ENCODE data around the gene HTRA1.

HTRA1 gene

DNA sequence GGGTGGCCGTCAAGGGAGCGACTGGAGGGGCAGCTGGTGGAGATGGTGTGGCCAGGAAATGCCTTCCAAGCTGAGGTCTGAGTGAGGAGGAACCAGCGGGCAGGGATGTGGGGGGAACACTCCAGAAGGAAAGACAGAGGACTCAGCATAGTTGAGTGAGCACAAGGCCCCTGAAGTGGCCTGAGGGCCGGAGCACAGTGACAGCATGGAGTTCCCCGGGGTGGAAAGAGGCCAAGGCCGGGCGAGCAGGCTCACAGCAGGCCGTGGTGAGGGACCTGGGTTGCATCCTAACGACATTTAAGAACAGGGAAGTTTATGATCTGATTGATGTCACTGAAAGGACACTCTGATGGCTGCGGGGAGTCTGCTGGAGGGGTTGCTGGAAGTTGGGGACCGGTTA, 48.0 kb downstream of the HTRA1 start:
- Histone ChIP-seq H3K27me3 (ENCODE audit: insufficient read depth, low read length) (no peaks in the 10 kb centered on the region), H3K27ac (ENCODE audit: low read depth, low read length, poor library complexity, severe bottlenecking) (no peak overlapping the region), H3K4me3 (ENCODE audit: low read depth, low read length, poor library complexity, severe bottlenecking) (no peak overlapping the region), H3K9ac (ENCODE audit: low read length) (no peak overlapping the region), H3K4me2 (ENCODE audit: low read length) (no peak overlapping the region), H3F3A (ENCODE audit: insufficient read depth, low read length) (no peaks in the 10 kb centered on the region), H3K79me2 (ENCODE audit: insufficient read depth, low read length) (no peaks in the 10 kb centered on the region), H3K9me2 (ENCODE audit: low read depth, low read length) (no peaks in the 10 kb centered on the region), H2AFZ (ENCODE audit: low read length) (no peak overlapping the region), H4K20me1 (ENCODE audit: insufficient read depth, low read length) (no peaks in the 10 kb centered on the region), H3K4me1 (ENCODE audit: insufficient read depth, low read length, severe bottlenecking) (no peaks in the 10 kb centered on the region), H3K9me3 (ENCODE audit: low read length) (no peaks in the 10 kb centered on the region), H3K36me3 (ENCODE audit: insufficient read depth, low read length) (no peaks in the 10 kb centered on the region)
- TF ChIP-seq EZH2 (IDR thresholded peaks at IDR 0.05; ENCODE audit: borderline replicate concordance, low read length): no peak

DNA sequence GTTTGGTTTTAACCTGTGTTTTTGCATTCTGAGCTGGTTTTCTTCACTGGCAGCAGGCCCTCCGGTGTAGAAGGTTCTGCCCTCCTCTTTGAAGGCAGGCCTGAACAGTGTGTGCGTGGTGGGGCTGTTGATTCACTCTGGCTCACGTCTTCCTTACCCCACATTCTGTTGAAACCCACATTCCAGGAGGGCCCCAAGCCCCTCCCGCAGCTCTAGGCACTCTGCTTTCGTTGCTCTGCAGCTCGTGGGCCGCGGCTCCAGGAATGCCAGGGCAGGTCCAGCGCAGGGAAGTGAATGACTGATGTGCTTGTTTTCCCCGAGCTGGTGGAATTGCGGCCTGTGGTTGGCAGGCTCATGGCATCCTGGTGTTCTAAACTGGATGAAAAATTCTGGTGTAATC, 49.0 kb downstream of the HTRA1 start:
- Histone ChIP-seq H3K27me3 (ENCODE audit: insufficient read depth, low read length) (no peaks in the 10 kb centered on the region), H3K79me2 (ENCODE audit: insufficient read depth, low read length) (no peaks in the 10 kb centered on the region), H3K9me3 (ENCODE audit: low read length) (no peaks in the 10 kb centered on the region), H3K27ac (ENCODE audit: low read depth, low read length, poor library complexity, severe bottlenecking) (no peak overlapping the region), H3K4me2 (ENCODE audit: low read length) (no peak overlapping the region), H2AFZ (ENCODE audit: low read length) (no peak overlapping the region), H3K4me3 (ENCODE audit: low read depth, low read length, poor library complexity, severe bottlenecking) (no peak overlapping the region), H4K20me1 (ENCODE audit: insufficient read depth, low read length) (no peaks in the 10 kb centered on the region), H3K9me2 (ENCODE audit: low read depth, low read length) (no peaks in the 10 kb centered on the region), H3K9ac (ENCODE audit: low read length) (no peak overlapping the region), H3F3A (ENCODE audit: insufficient read depth, low read length) (no peaks in the 10 kb centered on the region), H3K4me1 (ENCODE audit: insufficient read depth, low read length, severe bottlenecking) (no peaks in the 10 kb centered on the region), H3K36me3 (ENCODE audit: insufficient read depth, low read length) (no peaks in the 10 kb centered on the region)
- TF ChIP-seq EZH2 (IDR thresholded peaks at IDR 0.05; ENCODE audit: borderline replicate concordance, low read length) (no peak), CTCF (IDR thresholded peaks at IDR 0.05; ENCODE audit: low read length) (no peak)

DNA sequence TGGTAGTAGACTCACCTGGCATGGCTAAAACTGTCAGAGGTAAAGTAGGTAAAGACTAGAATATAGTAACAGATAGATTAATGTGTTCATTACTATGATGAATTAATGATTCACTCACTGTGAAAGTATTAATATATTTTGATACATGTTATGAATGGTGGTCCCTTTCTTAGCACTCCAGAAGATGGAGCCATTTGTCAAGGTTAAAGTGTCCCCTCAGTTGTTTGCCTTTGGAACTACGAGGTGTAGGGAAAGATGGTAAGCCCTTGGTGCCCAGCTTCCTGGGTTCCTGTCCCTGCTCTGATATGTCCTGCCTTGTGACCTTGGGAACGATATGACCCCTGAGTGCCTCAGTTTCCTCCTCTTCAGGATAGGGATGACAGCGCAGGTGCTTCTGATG, 49.4 kb downstream of the HTRA1 start:
- no peaks in the 10 kb centered on the region for H3F3A ChIP-seq (ENCODE audit: insufficient read depth, low read length)
- H3K4me1 ChIP-seq (ENCODE audit: insufficient read depth, low read length, severe bottlenecking): no peaks in the 10 kb centered on the region
- H3K9ac ChIP-seq (ENCODE audit: low read length): no peak overlapping the region
- no peaks in the 10 kb centered on the region for H3K79me2 ChIP-seq (ENCODE audit: insufficient read depth, low read length)
- TF ChIP-seq CTCF (IDR thresholded peaks at IDR 0.05; ENCODE audit: low read length) (no peak), EZH2 (IDR thresholded peaks at IDR 0.05; ENCODE audit: borderline replicate concordance, low read length) (no peak)
- no peak overlapping the region for H3K27ac ChIP-seq (ENCODE audit: low read depth, low read length, poor library complexity, severe bottlenecking)
- H2AFZ ChIP-seq (ENCODE audit: low read length): no peak overlapping the region
- H3K9me2 ChIP-seq (ENCODE audit: low read depth, low read length): no peaks in the 10 kb centered on the region
- H3K4me3 ChIP-seq (ENCODE audit: low read depth, low read length, poor library complexity, severe bottlenecking): no peak overlapping the region
- no peaks in the 10 kb centered on the region for H4K20me1 ChIP-seq (ENCODE audit: insufficient read depth, low read length)
- no peak overlapping the region for H3K4me2 ChIP-seq (ENCODE audit: low read length)
- H3K36me3 ChIP-seq (ENCODE audit: insufficient read depth, low read length): no peaks in the 10 kb centered on the region
- no peaks in the 10 kb centered on the region for H3K9me3 ChIP-seq (ENCODE audit: low read length)
- no peaks in the 10 kb centered on the region for H3K27me3 ChIP-seq (ENCODE audit: insufficient read depth, low read length)

DNA sequence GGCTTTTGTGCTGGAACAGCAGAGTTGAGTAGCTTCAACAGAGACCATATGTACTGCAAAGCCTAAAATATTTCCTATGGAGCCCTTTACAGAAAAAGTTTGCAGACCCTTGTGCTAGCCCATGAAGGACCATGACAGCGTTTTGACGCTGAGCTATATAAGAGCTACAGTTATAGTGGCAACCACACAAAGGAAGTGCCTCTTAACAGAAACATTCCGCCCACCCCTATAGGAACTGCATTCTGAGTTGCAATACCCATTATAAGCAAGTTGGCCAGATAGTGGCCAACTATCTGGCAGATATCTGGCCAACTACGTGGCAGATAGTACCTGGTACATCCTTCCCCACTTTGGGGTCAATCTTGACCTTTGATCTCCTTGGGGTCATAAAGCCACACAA, 51.7 kb downstream of the HTRA1 start:
- Histone ChIP-seq H3K79me2 (ENCODE audit: insufficient read depth, low read length) (no peaks in the 10 kb centered on the region), H3K27me3 (ENCODE audit: insufficient read depth, low read length) (no peaks in the 10 kb centered on the region), H3K36me3 (ENCODE audit: insufficient read depth, low read length) (no peaks in the 10 kb centered on the region), H3F3A (ENCODE audit: insufficient read depth, low read length) (no peaks in the 10 kb centered on the region), H3K27ac (ENCODE audit: low read depth, low read length, poor library complexity, severe bottlenecking) (no peak overlapping the region), H4K20me1 (ENCODE audit: insufficient read depth, low read length) (no peaks in the 10 kb centered on the region), H3K4me2 (ENCODE audit: low read length) (no peak overlapping the region), H3K4me3 (ENCODE audit: low read depth, low read length, poor library complexity, severe bottlenecking) (no peak overlapping the region), H2AFZ (ENCODE audit: low read length) (no peak overlapping the region), H3K9ac (ENCODE audit: low read length) (no peak overlapping the region), H3K4me1 (ENCODE audit: insufficient read depth, low read length, severe bottlenecking) (no peaks in the 10 kb centered on the region), H3K9me2 (ENCODE audit: low read depth, low read length) (no peaks in the 10 kb centered on the region), H3K9me3 (ENCODE audit: low read length) (no peaks in the 10 kb centered on the region)
- TF ChIP-seq CTCF (IDR thresholded peaks at IDR 0.05; ENCODE audit: low read length): no peak
- TF ChIP-seq EZH2 (IDR thresholded peaks at IDR 0.05; ENCODE audit: borderline replicate concordance, low read length): no peak
